Left forelimb (tissue), 1 donor: Measurements from ENCODE around the gene IQCN.

Experiments
- DNase-seq: peaks from one replicate; pipeline ENCODE4 v3.0.0-alpha.2; 2018; ENCODE audit warnings: low spot score

IQCN gene

GRCh38 chr19:18266771-18267686 is 7.2 kb downstream of the IQCN start:
- DNase-seq, result no peak

- no peak for DNase-seq
Measured at GRCh38 chr19:18265582-18265981, 8.7 kb downstream of the IQCN start.

- DNase-seq, result no peak
Measured at GRCh38 chr19:18264971-18265540, 9.2 kb downstream of the IQCN start.

- DNase-seq, result no peak
Measured at GRCh38 chr19:18264137-18264854, 10.0 kb downstream of the IQCN start.

- no peak for DNase-seq
Measured at GRCh38 chr19:18263324-18264136, 10.7 kb downstream of the IQCN start.

GRCh38 chr19:18262917-18263316 is 11.3 kb downstream of the IQCN start:
- no peak for DNase-seq

- DNase-seq, result no peak
Measured at GRCh38 chr19:18262144-18262543, 12.1 kb downstream of the IQCN start.

GRCh38 chr19:18261474-18261873 is 12.8 kb downstream of the IQCN start:
- no peak for DNase-seq

GRCh38 chr19:18259893-18260292 is 14.4 kb downstream of the IQCN start:
- no peak for DNase-seq

- DNase-seq, result no peak
Measured at GRCh38 chr19:18257503-18258470, 16.5 kb downstream of the IQCN start.

GRCh38 chr19:18254546-18255503 is 19.4 kb downstream of the IQCN start:
- DNase-seq, result no peak

- DNase-seq, result no peak
Measured at GRCh38 chr19:18253716-18254115, 20.5 kb downstream of the IQCN start.

- DNase-seq, result no peak
Measured at GRCh38 chr19:18253130-18253529, 21.1 kb downstream of the IQCN start.

- DNase-seq, result no peak
Measured at GRCh38 chr19:18252370-18252717, 21.9 kb downstream of the IQCN start.

- peak; percentile 84 for DNase-seq
Measured at GRCh38 chr19:18251587-18252369, 22.5 kb downstream of the IQCN start.

- no peak for DNase-seq
Measured at GRCh38 chr19:18249834-18250233, 24.4 kb downstream of the IQCN start.

GRCh38 chr19:18245297-18245696 is 29.0 kb downstream of the IQCN start:
- DNase-seq, result no peak

- DNase-seq, result no peak
Measured at GRCh38 chr19:18239303-18239702, 34.9 kb downstream of the IQCN start.

GRCh38 chr19:18234194-18234593 is 40.1 kb downstream of the IQCN start:
- no peak for DNase-seq
